RWPE2 (cell line): ENCODE results near the gene FOXR1.
"Not testable (repeated sequence)": the region's sequence is repeated elsewhere in the genome, so short reads cannot be mapped to it uniquely, and the experiment has no call there.

Source experiments
- ATAC-seq: fragments of 200-7000 bp; cut with Tn5 transposase; 3 replicates; pipeline ENCODE4 v1.9.1; 2021; ENCODE audit warnings: low read depth
- DNase-seq: peaks from one replicate; pipeline ENCODE4 v3.0.0-alpha.2; 2020; ENCODE audit warnings: low spot score
- H3K27ac ChIP-seq: fragments of 450-650 bp; 2 replicates; pipeline ENCODE4 v1.5.1; 2017; ENCODE audit warnings: mild to moderate bottlenecking; ENCODE audit not compliant: poor library complexity, severe bottlenecking
- H3K27me3 ChIP-seq: fragments of 250-450 bp; sonication (Bioruptor Pico); 2 replicates; pipeline ENCODE4 v1.5.1; 2021; ENCODE audit warnings: mild to moderate bottlenecking, moderate library complexity; ENCODE audit not compliant: insufficient read depth, poor library complexity, severe bottlenecking
- H3K36me3 ChIP-seq: fragments of 250-450 bp; sonication (Bioruptor Pico); 2 replicates; pipeline ENCODE4 v1.5.1; 2020; ENCODE audit warnings: low read depth, mild to moderate bottlenecking, moderate library complexity
- H3K4me1 ChIP-seq: fragments of 250-450 bp; sonication (Bioruptor Pico); 2 replicates; pipeline ENCODE4 v1.5.1; 2021; ENCODE audit warnings: mild to moderate bottlenecking, moderate library complexity; ENCODE audit not compliant: insufficient read depth, poor library complexity, severe bottlenecking
- H3K4me3 ChIP-seq: fragments of 250-450 bp; sonication (Bioruptor Pico); 2 replicates; pipeline ENCODE4 v1.5.1; 2021; ENCODE audit warnings: mild to moderate bottlenecking, moderate library complexity; ENCODE audit not compliant: severe bottlenecking
- H3K9me3 ChIP-seq: fragments of 250-450 bp; sonication (Bioruptor Pico); 2 replicates; pipeline ENCODE4 v1.5.1; 2021; ENCODE audit warnings: mild to moderate bottlenecking, moderate library complexity; ENCODE audit not compliant: severe bottlenecking
- CTCF ChIP-seq: fragments of 450-650 bp; IDR thresholded peaks from one replicate; pipeline ENCODE4 v1.5.1; 2017; ENCODE audit warnings: mild to moderate bottlenecking, moderate library complexity; ENCODE audit not compliant: poor library complexity, severe bottlenecking

The FOXR1 gene

GRCh38 chr11:118948000-118948399, 23.6 kb upstream of the FOXR1 start:
- Histone ChIP-seq H3K27ac (no peak overlapping the region), H3K4me3 (no peak overlapping the region), H3K9me3 (no peaks in the 10 kb centered on the region), H3K36me3 (no peaks in the 10 kb centered on the region), H3K27me3 (no peaks in the 10 kb centered on the region), H3K4me1 (no peaks in the 10 kb centered on the region)
- no peak for TF ChIP-seq CTCF
- DNase-seq (no peak), ATAC-seq (peak; percentile 38; the same call in 2 of the 3 replicates)

GRCh38 chr11:118953265-118953664, 18.3 kb upstream of the FOXR1 start:
- ATAC-seq = no peak
- no peaks in the 10 kb centered on the region for H3K36me3 ChIP-seq
- no peaks in the 10 kb centered on the region for H3K9me3 ChIP-seq
- H3K4me1 ChIP-seq = no peaks in the 10 kb centered on the region
- no peaks in the 10 kb centered on the region for H3K27me3 ChIP-seq
- no peak overlapping the region for H3K27ac ChIP-seq
- H3K4me3 ChIP-seq = no peak overlapping the region
- no peak for TF ChIP-seq CTCF
- no peak for DNase-seq

DNA sequence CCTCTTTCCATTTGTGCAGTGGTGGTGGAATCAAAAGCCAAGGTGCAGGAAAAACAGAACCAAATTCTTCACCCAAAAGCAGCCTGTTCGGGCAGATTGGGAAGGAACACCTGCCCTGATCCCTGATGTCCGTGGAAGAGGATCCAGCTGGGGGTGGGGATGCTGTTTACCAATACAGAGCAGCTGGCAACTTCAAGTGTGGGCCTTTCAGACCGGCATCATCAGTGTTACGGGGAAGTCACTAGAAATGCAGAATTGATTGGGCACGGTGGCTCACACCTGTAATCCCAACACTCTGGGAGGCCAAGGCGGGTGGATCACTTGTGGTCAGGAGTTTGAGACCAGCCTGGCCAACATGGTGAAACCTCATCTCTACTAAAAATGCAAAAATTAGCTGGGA, 17.6 kb upstream of the FOXR1 start:
- ATAC-seq, H3K4me3 ChIP-seq, DNase-seq, H3K9me3 ChIP-seq, H3K27ac ChIP-seq, H3K36me3 ChIP-seq, H3K27me3 ChIP-seq, H3K4me1 ChIP-seq: not testable (repeated sequence)

DNA sequence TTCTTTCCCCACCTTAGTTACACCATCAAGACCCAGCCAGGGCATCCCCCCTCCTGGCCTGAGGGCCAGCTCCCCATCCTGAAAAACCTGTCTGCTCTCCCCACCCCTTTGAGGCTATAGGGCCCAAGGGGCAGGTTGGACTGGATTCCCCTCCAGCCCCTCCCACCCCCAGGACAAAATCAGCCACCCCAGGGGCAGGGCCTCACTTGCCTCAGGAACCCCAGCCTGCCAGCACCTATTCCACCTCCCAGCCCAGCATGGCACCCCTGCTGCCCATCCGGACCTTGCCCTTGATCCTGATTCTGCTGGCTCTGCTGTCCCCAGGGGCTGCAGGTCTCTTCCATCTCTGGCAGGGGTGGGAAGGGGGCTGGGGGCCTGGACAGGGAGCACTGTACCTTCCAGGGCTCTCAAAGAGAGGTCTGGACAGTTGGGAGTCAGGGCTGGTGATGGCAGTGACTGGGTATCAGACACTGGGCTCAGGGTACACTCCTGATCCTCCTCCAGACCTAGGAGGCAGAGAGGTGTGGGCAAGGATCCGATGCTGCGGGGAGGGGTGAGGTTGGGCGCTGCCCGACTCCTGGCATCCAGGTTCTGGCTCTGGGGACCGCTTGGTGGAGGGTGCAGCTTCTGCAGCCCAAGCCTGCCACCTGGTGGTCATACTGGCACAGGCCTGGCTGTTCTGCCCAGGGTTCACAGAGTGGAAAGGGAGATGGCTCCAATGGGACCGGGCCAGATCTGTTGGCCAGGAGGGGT, 15.3 kb upstream of the FOXR1 start, which contains the start of gene UPK2:
UPK2 (plus strand) TSS at position 205 of the 753 bp plus-strand sequence; CDS start at position 258, 53 bp downstream.
- peak; percentile 97 for ATAC-seq
- Histone ChIP-seq H3K4me3 (no peak within 1 kb of the TSS), H3K27me3 (no peaks in the 10 kb centered on the region), H3K9me3 (no peaks in the 10 kb centered on the region), H3K4me1 (no peaks in the 10 kb centered on the region), H3K27ac (no peak within 1 kb of the TSS), H3K36me3 (no peaks in the 10 kb centered on the region)
- peak; percentile 88 for TF ChIP-seq CTCF
- DNase-seq = peak; percentile 84

DNA sequence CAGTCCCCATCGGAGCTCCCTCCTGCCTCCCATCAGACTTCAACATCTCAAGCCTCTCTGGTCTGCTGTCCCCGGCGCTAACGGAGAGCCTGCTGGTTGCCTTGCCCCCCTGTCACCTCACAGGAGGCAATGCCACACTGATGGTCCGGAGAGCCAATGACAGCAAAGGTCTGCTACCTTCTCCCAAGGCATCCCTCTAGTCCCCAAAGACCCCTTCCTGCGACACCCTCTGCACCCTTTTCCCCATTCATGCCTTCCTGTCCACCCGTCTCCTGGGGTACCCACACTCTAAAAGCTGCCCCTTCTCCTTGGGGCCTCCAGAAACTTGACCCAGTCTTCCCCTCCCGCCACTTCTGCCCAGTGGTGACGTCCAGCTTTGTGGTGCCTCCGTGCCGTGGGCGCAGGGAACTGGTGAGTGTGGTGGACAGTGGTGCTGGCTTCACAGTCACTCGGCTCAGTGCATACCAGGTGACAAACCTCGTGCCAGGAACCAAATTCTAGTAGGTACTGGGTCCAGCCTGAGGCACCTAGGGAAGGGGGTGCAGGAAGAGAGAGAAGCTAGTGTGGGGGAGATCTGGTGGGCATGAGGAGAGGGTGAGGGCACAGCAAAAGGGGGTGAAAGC, 14.6 kb upstream of the FOXR1 start:
- Histone ChIP-seq H3K4me3 (no peak overlapping the region), H3K4me1 (no peaks in the 10 kb centered on the region), H3K36me3 (no peaks in the 10 kb centered on the region), H3K27me3 (no peaks in the 10 kb centered on the region), H3K27ac (no peak overlapping the region), H3K9me3 (no peaks in the 10 kb centered on the region)
- TF ChIP-seq CTCF = peak; percentile 62
- ATAC-seq (no peak), DNase-seq (no peak)
